Measurements from ENCODE around the gene OR1S1.
"Not testable (repeated sequence)": the region's sequence is repeated elsewhere in the genome, so short reads cannot be mapped to it uniquely, and the experiment has no call there.

OR1S1 gene

GRCh38 chr11:58212420-58212819 is at the start of gene OR1S1:
OR1S1 (plus strand) TSS chr11:58212720.
- H3K4me3 Mint-ChIP-seq, CTCF ChIA-PET: not testable (repeated sequence)

DNA sequence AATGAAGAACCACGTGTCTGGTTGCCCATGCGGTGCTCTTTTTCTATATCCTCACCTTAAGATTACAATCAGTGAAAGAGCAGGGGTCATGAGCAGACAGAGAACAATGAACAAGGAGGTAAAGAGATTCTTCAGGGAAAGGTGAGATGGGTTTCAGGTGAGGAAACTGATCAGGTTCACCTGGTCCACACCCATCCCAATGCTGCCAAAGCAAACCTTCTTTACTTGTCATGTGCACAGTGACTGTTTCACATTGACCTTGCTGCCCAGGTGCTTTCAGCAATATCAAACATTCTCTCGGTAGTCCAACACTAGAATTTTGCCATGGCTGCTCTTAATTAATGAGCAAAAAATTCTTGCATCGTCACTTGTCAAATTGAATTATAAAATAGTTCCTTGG is 48.1 kb upstream of the OR1S1 start:
- CTCF ChIA-PET: no interaction called here
- H3K36me3 Mint-ChIP-seq: no peaks in the 10 kb centered on the region
- no peak overlapping the region for H3K27ac Mint-ChIP-seq
- H3K4me3 Mint-ChIP-seq: no peak overlapping the region
- no peaks in the 10 kb centered on the region for H3K4me1 Mint-ChIP-seq
- H3K9me3 Mint-ChIP-seq: no peaks in the 10 kb centered on the region
- H3K27me3 Mint-ChIP-seq: peaks cover 4% of the 10 kb centered on the region
- no peak for DNase-seq

More at GRCh38 chr11:58212420-58212819, at the start of gene OR1S1:
- H3K4me1 Mint-ChIP-seq, H3K27ac Mint-ChIP-seq, H3K9me3 Mint-ChIP-seq, H3K36me3 Mint-ChIP-seq, H3K27me3 Mint-ChIP-seq, DNase-seq: not testable (repeated sequence)

DNA sequence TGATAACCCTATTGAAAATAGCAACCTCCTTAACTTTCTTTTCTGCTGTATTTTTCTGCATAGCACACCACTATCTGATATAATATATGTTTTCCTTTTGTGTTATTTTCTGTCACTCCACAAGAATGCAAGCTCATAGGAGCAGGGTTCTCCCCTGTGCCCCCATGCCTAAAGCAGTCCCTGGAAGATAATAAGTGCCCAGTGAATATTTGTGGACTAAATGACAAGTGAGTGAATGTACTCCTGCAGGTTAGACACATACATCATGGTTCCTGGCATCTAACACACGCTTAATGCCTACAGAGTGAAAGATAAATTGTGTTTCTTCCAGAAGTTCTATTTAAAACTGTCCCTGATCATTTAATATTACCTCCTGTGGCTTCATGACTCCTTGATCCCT is 47.5 kb upstream of the OR1S1 start:
- Mint-ChIP-seq H3K27me3 (peaks cover 4% of the 10 kb centered on the region), H3K27ac (no peak overlapping the region), H3K4me3 (no peak overlapping the region), H3K4me1 (no peaks in the 10 kb centered on the region), H3K36me3 (no peaks in the 10 kb centered on the region), H3K9me3 (no peaks in the 10 kb centered on the region)
- CTCF ChIA-PET: no interaction called here
- no peak for DNase-seq

GRCh38 chr11:58165504-58166106 is 46.9 kb upstream of the OR1S1 start:
- DNase-seq: no peak

GRCh38 chr11:58177409-58178054 is 35.0 kb upstream of the OR1S1 start:
- Mint-ChIP-seq H3K36me3 (no peaks in the 10 kb centered on the region), H3K27ac (no peak overlapping the region), H3K9me3 (no peaks in the 10 kb centered on the region), H3K27me3 (no peaks in the 10 kb centered on the region), H3K4me1 (no peaks in the 10 kb centered on the region), H3K4me3 (no peak overlapping the region)
- DNase-seq: no peak
- CTCF ChIA-PET: no interaction called here

More at GRCh38 chr11:58165504-58166106, 46.9 kb upstream of the OR1S1 start:
- Mint-ChIP-seq H3K36me3 (no peaks in the 10 kb centered on the region), H3K4me1 (no peaks in the 10 kb centered on the region), H3K9me3 (no peaks in the 10 kb centered on the region), H3K27me3 (peaks cover 4% of the 10 kb centered on the region), H3K27ac (no peak overlapping the region), H3K4me3 (no peak overlapping the region)
- CTCF ChIA-PET: no interaction called here

DNA sequence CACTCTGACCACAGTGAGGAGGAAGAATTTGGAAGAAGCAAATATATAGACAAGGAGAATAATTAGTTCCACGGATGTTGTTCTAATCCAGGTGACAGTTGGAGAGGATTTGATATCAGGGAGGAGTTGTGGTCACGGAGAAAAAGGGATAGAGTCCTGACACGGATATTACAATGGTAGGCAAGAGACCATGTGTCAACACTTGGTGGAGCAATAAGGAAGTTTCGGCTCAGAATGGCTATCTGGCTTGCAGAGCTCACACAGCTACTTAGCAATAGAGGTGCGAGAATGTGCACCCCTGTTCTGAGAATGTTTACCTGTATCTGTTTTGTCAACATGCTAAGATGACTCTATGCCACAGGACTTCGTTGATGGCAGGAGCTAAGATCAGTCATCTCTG is 34.1 kb upstream of the OR1S1 start:
- no peaks in the 10 kb centered on the region for H3K36me3 Mint-ChIP-seq
- no peak for DNase-seq
- CTCF ChIA-PET: no interaction called here
- no peak overlapping the region for H3K27ac Mint-ChIP-seq
- no peaks in the 10 kb centered on the region for H3K27me3 Mint-ChIP-seq
- H3K4me3 Mint-ChIP-seq: no peak overlapping the region
- H3K4me1 Mint-ChIP-seq: no peaks in the 10 kb centered on the region
- H3K9me3 Mint-ChIP-seq: no peaks in the 10 kb centered on the region

DNA sequence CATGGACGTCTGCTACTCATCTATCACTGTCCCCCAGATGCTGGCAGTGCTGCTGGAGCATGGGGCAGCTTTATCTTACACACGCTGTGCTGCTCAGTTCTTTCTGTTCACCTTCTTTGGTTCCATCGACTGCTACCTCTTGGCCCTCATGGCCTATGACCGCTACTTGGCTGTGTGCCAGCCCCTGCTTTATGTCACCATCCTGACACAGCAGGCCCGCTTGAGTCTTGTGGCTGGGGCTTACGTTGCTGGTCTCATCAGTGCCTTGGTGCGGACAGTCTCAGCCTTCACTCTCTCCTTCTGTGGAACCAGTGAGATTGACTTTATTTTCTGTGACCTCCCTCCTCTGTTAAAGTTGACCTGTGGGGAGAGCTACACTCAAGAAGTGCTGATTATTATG is 32.9 kb upstream of the OR1S1 start:
- Mint-ChIP-seq H3K36me3 (no peaks in the 10 kb centered on the region), H3K27me3 (no peaks in the 10 kb centered on the region), H3K4me3 (no peak overlapping the region), H3K27ac (no peak overlapping the region), H3K4me1 (no peaks in the 10 kb centered on the region), H3K9me3 (no peaks in the 10 kb centered on the region)
- CTCF ChIA-PET: no interaction called here
- no peak for DNase-seq

DNA sequence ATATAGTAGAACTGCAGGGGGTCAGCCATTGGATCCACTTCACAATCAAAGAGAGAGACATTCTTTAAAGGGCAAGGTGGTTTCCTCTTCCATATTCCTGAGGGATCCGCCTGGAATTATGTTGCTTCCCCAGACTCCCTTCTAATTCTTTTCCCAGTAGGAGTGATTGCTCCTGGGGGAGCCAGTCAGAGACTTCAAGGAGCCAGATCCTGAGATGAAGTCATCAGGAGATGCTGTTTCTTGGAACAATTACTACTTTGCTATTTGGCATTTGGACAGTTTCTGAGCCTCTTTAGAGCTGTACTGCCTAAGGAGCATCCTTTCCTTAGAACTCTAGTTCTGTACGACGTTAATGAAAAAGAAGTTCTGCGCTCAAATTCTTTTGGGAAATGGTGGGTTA is 25.6 kb upstream of the OR1S1 start:
- Mint-ChIP-seq H3K4me1 (no peaks in the 10 kb centered on the region), H3K36me3 (no peaks in the 10 kb centered on the region), H3K9me3 (no peaks in the 10 kb centered on the region)

GRCh38 chr11:58188770-58189169 is 23.8 kb upstream of the OR1S1 start, which contains the start of gene OR9Q2:
OR9Q2 (plus strand) TSS chr11:58189070; CDS start chr11:58190491, 1,421 bp downstream.
- CTCF ChIA-PET: interaction anchor here (1.5 kb wide), 1 partner anchor 15 kb away, joined by 3 read pairs; no protein-coding TSS in a partner anchor
- no peak within 1 kb of the TSS for H3K4me3 Mint-ChIP-seq
- H3K9me3 Mint-ChIP-seq: no peaks in the 10 kb centered on the region
- no peaks in the 10 kb centered on the region for H3K36me3 Mint-ChIP-seq
- H3K4me1 Mint-ChIP-seq: no peaks in the 10 kb centered on the region
- no peak within 1 kb of the TSS for H3K27ac Mint-ChIP-seq
- H3K27me3 Mint-ChIP-seq: no peaks in the 10 kb centered on the region
- no peak for DNase-seq

More for the DNA sequence above, 25.6 kb upstream of the OR1S1 start:
- no peak overlapping the region for H3K27ac Mint-ChIP-seq
- no peak overlapping the region for H3K4me3 Mint-ChIP-seq
- DNase-seq: no peak
- no peaks in the 10 kb centered on the region for H3K27me3 Mint-ChIP-seq
- CTCF ChIA-PET: no interaction called here

- Mint-ChIP-seq H3K27me3 (no peaks in the 10 kb centered on the region), H3K9me3 (no peaks in the 10 kb centered on the region), H3K36me3 (no peaks in the 10 kb centered on the region), H3K27ac (no peak overlapping the region), H3K4me3 (no peak overlapping the region), H3K4me1 (no peaks in the 10 kb centered on the region)
- DNase-seq: no peak
- CTCF ChIA-PET: no interaction called here
These were observed 20.3 kb upstream of the OR1S1 start for GRCh38 chr11:58192229-58192628.

GRCh38 chr11:58193391-58193790 is 19.1 kb upstream of the OR1S1 start:
- Mint-ChIP-seq H3K4me1 (no peaks in the 10 kb centered on the region), H3K27me3 (no peaks in the 10 kb centered on the region)
- CTCF ChIA-PET: no interaction called here

DNA sequence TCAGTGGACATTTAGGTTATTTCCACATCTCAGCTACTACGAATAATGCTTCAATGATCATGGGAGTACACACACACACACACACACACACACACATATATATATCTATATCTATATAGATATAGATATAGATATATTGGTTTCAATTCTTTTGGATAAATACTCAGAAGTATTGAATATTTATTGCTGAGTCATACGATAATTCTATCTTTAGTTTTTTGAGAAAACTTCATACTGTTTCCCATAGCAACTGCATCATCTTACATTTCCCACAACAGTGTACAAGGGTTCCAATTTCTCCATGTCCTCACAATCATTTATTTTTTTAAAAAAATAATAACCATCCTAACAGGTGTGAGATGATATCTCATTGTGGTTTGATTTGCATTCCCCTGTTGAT is 16.6 kb upstream of the OR1S1 start:
- no peak overlapping the region for H3K4me3 Mint-ChIP-seq
- no peaks in the 10 kb centered on the region for H3K36me3 Mint-ChIP-seq
- peaks cover 3% of the 10 kb centered on the region for H3K9me3 Mint-ChIP-seq
- H3K4me1 Mint-ChIP-seq: no peaks in the 10 kb centered on the region
- H3K27ac Mint-ChIP-seq: no peak overlapping the region
- DNase-seq: no peak
- H3K27me3 Mint-ChIP-seq: no peaks in the 10 kb centered on the region
- CTCF ChIA-PET: no interaction called here

More at GRCh38 chr11:58193391-58193790, 19.1 kb upstream of the OR1S1 start:
- Mint-ChIP-seq H3K4me3 (no peak overlapping the region), H3K27ac (no peak overlapping the region), H3K36me3 (no peaks in the 10 kb centered on the region), H3K9me3 (no peaks in the 10 kb centered on the region)
- no peak for DNase-seq

- CTCF ChIA-PET: no interaction called here
- no peak overlapping the region for H3K27ac Mint-ChIP-seq
- DNase-seq: no peak
These were observed 13.2 kb upstream of the OR1S1 start for GRCh38 chr11:58199271-58199670.

DNA sequence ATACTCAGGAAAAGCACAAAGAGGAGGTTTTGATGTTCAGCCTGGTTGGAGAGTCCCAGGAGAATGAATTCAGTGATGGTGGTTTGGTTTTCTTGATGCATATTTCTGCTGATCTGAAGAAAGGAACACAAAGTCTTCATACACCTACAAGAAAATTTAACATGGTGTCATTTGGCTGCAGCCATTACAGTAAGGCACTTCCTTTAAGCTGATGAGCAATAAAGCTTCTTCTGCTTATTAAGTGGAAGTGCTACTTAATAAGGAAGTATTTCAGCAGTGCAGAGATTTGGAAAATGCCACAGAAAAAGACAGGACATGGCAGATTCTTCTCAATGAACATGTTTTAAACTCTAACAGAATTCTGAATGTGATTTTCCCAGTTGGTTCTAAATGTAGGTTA is 8.5 kb upstream of the OR1S1 start, which contains the start of gene OR1S2:
Gene OR1S2 (minus strand): TSS at position 101 of the 400 bp plus-strand sequence. CDS start 0 bp downstream, at position 101.
- no peaks in the 10 kb centered on the region for H3K4me1 Mint-ChIP-seq
- H3K9me3 Mint-ChIP-seq: peaks cover under 1% of the 10 kb centered on the region
- CTCF ChIA-PET: no interaction called here
- H3K27ac Mint-ChIP-seq: no peak within 1 kb of the TSS
- no peaks in the 10 kb centered on the region for H3K36me3 Mint-ChIP-seq
- no peak within 1 kb of the TSS for H3K4me3 Mint-ChIP-seq
- no peak for DNase-seq
- peaks cover 4% of the 10 kb centered on the region for H3K27me3 Mint-ChIP-seq

More at GRCh38 chr11:58199271-58199670, 13.2 kb upstream of the OR1S1 start:
- no peaks in the 10 kb centered on the region for H3K27me3 Mint-ChIP-seq
- no peak overlapping the region for H3K4me3 Mint-ChIP-seq
- no peaks in the 10 kb centered on the region for H3K36me3 Mint-ChIP-seq
- H3K9me3 Mint-ChIP-seq: peaks cover 3% of the 10 kb centered on the region
- H3K4me1 Mint-ChIP-seq: no peaks in the 10 kb centered on the region

GRCh38 chr11:58216476-58216875 is 4.0 kb downstream of the OR1S1 start:
- Mint-ChIP-seq H3K4me1 (no peaks in the 10 kb centered on the region), H3K9me3 (no peaks in the 10 kb centered on the region)

More at GRCh38 chr11:58216476-58216875, 4.0 kb downstream of the OR1S1 start:
- Mint-ChIP-seq H3K36me3 (no peaks in the 10 kb centered on the region), H3K4me3 (no peak overlapping the region), H3K27me3 (no peaks in the 10 kb centered on the region), H3K27ac (no peak overlapping the region)
- no peak for DNase-seq
- CTCF ChIA-PET: no interaction called here
